ENCODE results near the gene NUP160. TPM values are rescaled to one million over a fixed set of nuclear protein-coding genes. Genes with fewer than 3 reads are reported as not detected.

The NUP160 gene
- total RNA-seq, 1 donor from 2014 or later = 88.2 TPM

- Histone ChIP-seq H3K27me3 (no peaks in the 10 kb centered on the region), H3K4me3 (no peak overlapping the region), H3K36me3 (no peaks in the 10 kb centered on the region), H2AFZ (replicated peaks) (no peak overlapping the region), H3K79me2 (ENCODE audit: low read depth) (no peaks in the 10 kb centered on the region), H3K27ac (no peak overlapping the region), H4K20me1 (ENCODE audit: low read depth) (no peaks in the 10 kb centered on the region), H3K4me1 (no peaks in the 10 kb centered on the region), H3K9me3 (ENCODE audit: low read depth) (no peaks in the 10 kb centered on the region), H3K4me2 (no peak overlapping the region), H3F3A (ENCODE audit: low read depth) (no peaks in the 10 kb centered on the region), H3K9ac (no peak overlapping the region)
- TF ChIP-seq EZH2 (IDR thresholded peaks at IDR 0.05) (no peak), EZH2phosphoT487 (IDR thresholded peaks at IDR 0.05) (no peak)
- TF ChIP-seq, protein P1, sequence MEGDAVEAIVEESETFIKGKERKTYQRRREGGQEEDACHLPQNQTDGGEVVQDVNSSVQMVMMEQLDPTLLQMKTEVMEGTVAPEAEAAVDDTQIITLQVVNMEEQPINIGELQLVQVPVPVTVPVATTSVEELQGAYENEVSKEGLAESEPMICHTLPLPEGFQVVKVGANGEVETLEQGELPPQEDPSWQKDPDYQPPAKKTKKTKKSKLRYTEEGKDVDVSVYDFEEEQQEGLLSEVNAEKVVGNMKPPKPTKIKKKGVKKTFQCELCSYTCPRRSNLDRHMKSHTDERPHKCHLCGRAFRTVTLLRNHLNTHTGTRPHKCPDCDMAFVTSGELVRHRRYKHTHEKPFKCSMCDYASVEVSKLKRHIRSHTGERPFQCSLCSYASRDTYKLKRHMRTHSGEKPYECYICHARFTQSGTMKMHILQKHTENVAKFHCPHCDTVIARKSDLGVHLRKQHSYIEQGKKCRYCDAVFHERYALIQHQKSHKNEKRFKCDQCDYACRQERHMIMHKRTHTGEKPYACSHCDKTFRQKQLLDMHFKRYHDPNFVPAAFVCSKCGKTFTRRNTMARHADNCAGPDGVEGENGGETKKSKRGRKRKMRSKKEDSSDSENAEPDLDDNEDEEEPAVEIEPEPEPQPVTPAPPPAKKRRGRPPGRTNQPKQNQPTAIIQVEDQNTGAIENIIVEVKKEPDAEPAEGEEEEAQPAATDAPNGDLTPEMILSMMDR (IDR thresholded peaks at IDR 0.05) = no peak
- no peak overlapping the region for H3K4me3 Mint-ChIP-seq
- H3K27ac Mint-ChIP-seq = no peak overlapping the region
- H3K36me3 Mint-ChIP-seq = no peaks in the 10 kb centered on the region
- peaks cover 2% of the 10 kb centered on the region for H3K27me3 Mint-ChIP-seq (ENCODE audit: insufficient read depth, low read depth)
- no peaks in the 10 kb centered on the region for H3K9me3 Mint-ChIP-seq
- no peak for DNase-seq (ENCODE audit: low spot score)
- H3K4me1 Mint-ChIP-seq = no peaks in the 10 kb centered on the region
Measured at GRCh38 chr11:47864901-47865300, 16.8 kb upstream of the NUP160 start.

GRCh38 chr11:47863898-47864430 is 15.8 kb upstream of the NUP160 start:
- H3K9ac ChIP-seq = no peak overlapping the region
- H3K36me3 Mint-ChIP-seq = no peaks in the 10 kb centered on the region
- no peak for DNase-seq (ENCODE audit: low spot score)
- no peaks in the 10 kb centered on the region for H3F3A ChIP-seq (ENCODE audit: low read depth)
- TF ChIP-seq EZH2phosphoT487 (IDR thresholded peaks at IDR 0.05) = no peak
- H3K27ac ChIP-seq = no peak overlapping the region
- H3K9me3 ChIP-seq (ENCODE audit: low read depth) = no peaks in the 10 kb centered on the region
- H2AFZ ChIP-seq (replicated peaks) = peak overlapping the region; percentile 15
- no peaks in the 10 kb centered on the region for H3K4me1 ChIP-seq
- H3K4me3 Mint-ChIP-seq = no peak overlapping the region
- peaks cover 2% of the 10 kb centered on the region for H3K27me3 Mint-ChIP-seq (ENCODE audit: insufficient read depth, low read depth)
- H3K36me3 ChIP-seq = no peaks in the 10 kb centered on the region
- H3K9me3 Mint-ChIP-seq = no peaks in the 10 kb centered on the region
- H3K4me3 ChIP-seq = no peak overlapping the region
- H3K4me1 Mint-ChIP-seq = no peaks in the 10 kb centered on the region
- H4K20me1 ChIP-seq (ENCODE audit: low read depth) = no peaks in the 10 kb centered on the region
- no peaks in the 10 kb centered on the region for H3K27me3 ChIP-seq
- no peak overlapping the region for H3K27ac Mint-ChIP-seq
- no peak overlapping the region for H3K4me2 ChIP-seq
- no peaks in the 10 kb centered on the region for H3K79me2 ChIP-seq (ENCODE audit: low read depth)

DNA sequence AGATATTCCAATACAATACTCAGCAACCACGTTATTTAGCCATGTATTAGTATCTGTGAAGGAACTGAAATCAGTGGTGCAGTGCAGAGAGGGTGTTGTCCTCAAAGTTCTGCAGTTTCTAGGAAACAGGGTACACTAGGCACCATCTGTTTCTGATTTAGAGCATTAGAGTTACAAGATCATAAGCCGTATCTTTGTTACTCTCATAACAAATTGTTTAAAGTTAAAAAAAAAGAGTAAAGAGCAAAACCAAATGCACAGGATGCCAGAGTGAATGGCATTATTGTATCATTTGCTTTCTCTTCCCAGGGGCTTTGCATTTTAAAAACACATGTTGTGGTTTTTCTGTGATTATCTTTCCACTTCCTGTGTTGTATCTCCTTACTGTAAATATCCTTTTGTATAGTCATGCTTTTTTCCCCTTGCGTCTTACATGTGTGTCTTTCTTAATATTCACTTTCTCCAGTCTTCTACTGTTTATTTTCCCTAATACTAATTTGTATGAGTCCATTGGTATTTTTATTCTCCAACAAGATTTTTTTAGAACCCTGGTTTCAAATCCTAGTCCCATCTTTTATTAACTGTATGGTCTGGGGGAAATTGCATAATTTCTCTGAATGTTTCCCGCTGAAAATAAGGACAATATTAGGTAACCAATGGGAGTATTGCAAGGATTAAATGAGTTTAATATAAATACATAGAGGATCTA is 15.2 kb upstream of the NUP160 start:
- no peaks in the 10 kb centered on the region for H3K36me3 ChIP-seq
- no peaks in the 10 kb centered on the region for H3K27me3 ChIP-seq
- no peaks in the 10 kb centered on the region for H3K4me1 ChIP-seq
- H3K4me2 ChIP-seq = no peak overlapping the region
- Mint-ChIP-seq H3K36me3 (no peaks in the 10 kb centered on the region), H3K4me1 (no peaks in the 10 kb centered on the region), H3K4me3 (no peak overlapping the region), H3K27me3 (ENCODE audit: insufficient read depth, low read depth) (peaks cover 2% of the 10 kb centered on the region), H3K27ac (no peak overlapping the region), H3K9me3 (no peaks in the 10 kb centered on the region)
- DNase-seq (ENCODE audit: low spot score) = no peak
- H2AFZ ChIP-seq (replicated peaks) = no peak overlapping the region
- no peaks in the 10 kb centered on the region for H3F3A ChIP-seq (ENCODE audit: low read depth)
- no peaks in the 10 kb centered on the region for H3K79me2 ChIP-seq (ENCODE audit: low read depth)
- H3K9ac ChIP-seq = no peak overlapping the region
- no peaks in the 10 kb centered on the region for H4K20me1 ChIP-seq (ENCODE audit: low read depth)
- no peak for TF ChIP-seq EZH2phosphoT487 (IDR thresholded peaks at IDR 0.05)
- no peak for TF ChIP-seq EZH2 (IDR thresholded peaks at IDR 0.05)
- TF ChIP-seq, protein P1 (IDR thresholded peaks at IDR 0.05) = no peak
- H3K4me3 ChIP-seq = no peak overlapping the region
- no peaks in the 10 kb centered on the region for H3K9me3 ChIP-seq (ENCODE audit: low read depth)
- H3K27ac ChIP-seq = no peak overlapping the region

GRCh38 chr11:47861728-47862127 is 13.6 kb upstream of the NUP160 start:
- Histone ChIP-seq H3K79me2 (ENCODE audit: low read depth) (no peaks in the 10 kb centered on the region), H4K20me1 (ENCODE audit: low read depth) (no peaks in the 10 kb centered on the region), H3F3A (ENCODE audit: low read depth) (no peaks in the 10 kb centered on the region), H3K4me3 (no peak overlapping the region), H3K9me3 (ENCODE audit: low read depth) (no peaks in the 10 kb centered on the region), H3K9ac (no peak overlapping the region), H3K4me2 (no peak overlapping the region), H2AFZ (replicated peaks) (no peak overlapping the region), H3K27me3 (no peaks in the 10 kb centered on the region), H3K36me3 (no peaks in the 10 kb centered on the region), H3K27ac (no peak overlapping the region), H3K4me1 (no peaks in the 10 kb centered on the region)
- TF ChIP-seq, protein P1 (IDR thresholded peaks at IDR 0.05) = no peak
- TF ChIP-seq EZH2phosphoT487 (IDR thresholded peaks at IDR 0.05) (no peak), EZH2 (IDR thresholded peaks at IDR 0.05) (no peak)
- no peak for DNase-seq (ENCODE audit: low spot score)
- Mint-ChIP-seq H3K4me3 (no peak overlapping the region), H3K36me3 (no peaks in the 10 kb centered on the region), H3K4me1 (peaks cover 2% of the 10 kb centered on the region), H3K27me3 (ENCODE audit: insufficient read depth, low read depth) (peaks cover 2% of the 10 kb centered on the region), H3K27ac (peak overlapping the region; percentile 50), H3K9me3 (no peaks in the 10 kb centered on the region)
